EH (cell line): Measurements from ENCODE around the gene ROCK2.

Experiments used
- DNase-seq: peaks from one replicate; pipeline ENCODE4 v3.0.0-alpha.2; 2015; ENCODE audit warnings: low read depth

ROCK2 gene

GRCh38 chr2:11344342-11344955 is at the start of gene ROCK2:
Gene ROCK2, minus strand, starts transcription at chr2:11344636. Its CDS starts 500 bp downstream, at chr2:11344136.
- DNase-seq: peak; percentile 88

- peak; percentile 33 for DNase-seq
These were observed 49.3 kb upstream of the ROCK2 start for GRCh38 chr2:11393711-11394236.

GRCh38 chr2:11391942-11392266 is 47.5 kb upstream of the ROCK2 start:
- DNase-seq: peak; percentile 36

- DNase-seq: no peak
These were observed 45.9 kb upstream of the ROCK2 start for GRCh38 chr2:11390399-11390658.

- peak; percentile 82 for DNase-seq
These were observed 45.3 kb upstream of the ROCK2 start for GRCh38 chr2:11389551-11390398.

GRCh38 chr2:11389052-11389420 is 44.6 kb upstream of the ROCK2 start:
- DNase-seq: no peak

DNA sequence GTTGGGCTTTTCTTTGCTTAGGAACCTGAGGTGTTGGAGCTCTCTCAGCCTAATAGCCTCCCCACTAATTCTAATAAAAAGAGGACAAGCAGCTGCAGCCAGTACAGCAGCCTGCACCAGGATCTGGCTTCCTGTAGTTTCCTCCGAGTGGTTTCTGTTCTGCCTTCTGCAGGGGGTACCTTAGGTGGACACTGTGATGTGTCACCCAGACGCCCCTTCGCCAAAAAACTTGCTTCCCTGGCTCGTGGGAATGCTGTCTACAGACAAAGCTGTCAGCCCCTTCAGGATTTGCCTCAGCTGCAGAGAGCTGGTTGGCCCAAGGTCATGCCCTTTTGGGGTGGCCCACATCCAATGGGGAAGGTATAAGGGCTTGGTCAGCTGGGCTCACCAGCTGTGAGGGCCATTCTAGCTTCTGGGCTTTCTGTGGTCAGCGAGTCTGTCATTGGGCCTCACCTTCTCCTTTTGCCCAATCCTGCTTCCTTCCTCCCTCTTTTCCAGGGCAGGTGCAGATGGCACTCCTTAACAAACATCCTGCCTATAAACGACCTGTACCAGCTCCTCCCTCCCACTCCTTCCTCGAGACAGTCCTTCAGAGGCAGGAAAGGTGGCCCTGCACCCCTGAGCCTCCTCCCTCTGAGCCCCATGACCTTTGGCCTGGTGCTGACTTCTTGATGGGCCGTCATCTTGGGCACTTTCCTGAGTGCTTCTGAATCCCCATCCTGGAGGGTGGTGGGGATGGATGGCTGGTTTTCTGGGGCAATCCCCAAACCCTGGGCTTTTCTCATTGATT is 44.0 kb upstream of the ROCK2 start:
- no peak for DNase-seq

DNA sequence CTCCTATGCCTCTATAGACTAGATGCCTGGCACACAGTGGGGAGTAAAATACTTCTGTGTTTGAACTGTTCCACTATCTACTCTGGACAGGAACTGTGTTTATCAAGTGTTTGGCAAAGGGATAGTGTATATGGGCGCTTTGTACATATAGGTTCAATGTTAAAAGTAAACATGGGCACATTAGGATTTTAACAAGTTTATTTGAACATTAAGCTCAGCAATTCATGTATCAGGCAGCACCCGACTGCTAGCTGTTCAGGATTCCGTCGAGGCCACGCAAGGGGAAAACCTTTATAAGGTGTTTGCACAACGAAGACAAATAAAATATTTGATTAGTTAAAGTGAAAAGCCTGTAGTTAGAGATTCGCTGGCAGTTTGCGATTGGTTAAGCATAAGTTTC is 43.4 kb upstream of the ROCK2 start:
- no peak for DNase-seq

DNA sequence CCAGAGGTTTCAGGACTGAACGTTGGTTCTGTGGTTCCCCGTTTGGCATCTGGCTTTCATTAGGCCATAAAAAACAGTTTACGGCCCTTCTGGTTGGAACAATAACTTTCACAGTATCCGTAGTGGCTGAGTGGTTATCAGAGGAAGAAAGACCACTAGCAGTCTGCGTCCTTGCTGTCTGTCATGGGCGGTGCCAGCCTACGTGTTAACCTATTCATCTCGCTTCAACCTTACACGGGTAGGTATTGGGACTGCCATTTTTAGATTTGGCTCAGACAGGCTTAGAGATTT is 42.6 kb upstream of the ROCK2 start:
- DNase-seq: peak; percentile 87

GRCh38 chr2:11385847-11386246 is 41.4 kb upstream of the ROCK2 start:
- no peak for DNase-seq

- no peak for DNase-seq
These were observed 40.8 kb upstream of the ROCK2 start for GRCh38 chr2:11385216-11385615.

GRCh38 chr2:11379558-11379957 is 35.1 kb upstream of the ROCK2 start:
- peak; percentile 85 for DNase-seq

- DNase-seq: no peak
These were observed 33.6 kb upstream of the ROCK2 start for GRCh38 chr2:11377928-11378545.

GRCh38 chr2:11376071-11376470 is 31.6 kb upstream of the ROCK2 start:
- DNase-seq: no peak

DNA sequence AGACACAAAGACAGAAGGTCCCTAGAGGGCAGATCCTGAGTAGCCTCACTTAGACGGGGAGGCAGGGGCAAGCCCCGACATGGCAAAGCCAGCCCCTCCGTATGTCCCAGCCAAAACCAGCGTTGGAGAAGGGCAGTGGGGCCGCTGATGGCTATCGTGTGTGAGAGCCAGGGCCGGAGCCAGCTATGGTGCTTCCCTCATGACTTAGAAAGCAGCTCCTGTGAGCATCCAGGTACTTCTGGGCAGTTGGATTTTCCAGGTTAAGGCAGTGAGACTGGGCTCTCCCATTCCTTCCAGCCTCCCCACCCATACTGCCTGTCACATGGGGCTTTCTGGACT is 31.2 kb upstream of the ROCK2 start:
- no peak for DNase-seq

DNA sequence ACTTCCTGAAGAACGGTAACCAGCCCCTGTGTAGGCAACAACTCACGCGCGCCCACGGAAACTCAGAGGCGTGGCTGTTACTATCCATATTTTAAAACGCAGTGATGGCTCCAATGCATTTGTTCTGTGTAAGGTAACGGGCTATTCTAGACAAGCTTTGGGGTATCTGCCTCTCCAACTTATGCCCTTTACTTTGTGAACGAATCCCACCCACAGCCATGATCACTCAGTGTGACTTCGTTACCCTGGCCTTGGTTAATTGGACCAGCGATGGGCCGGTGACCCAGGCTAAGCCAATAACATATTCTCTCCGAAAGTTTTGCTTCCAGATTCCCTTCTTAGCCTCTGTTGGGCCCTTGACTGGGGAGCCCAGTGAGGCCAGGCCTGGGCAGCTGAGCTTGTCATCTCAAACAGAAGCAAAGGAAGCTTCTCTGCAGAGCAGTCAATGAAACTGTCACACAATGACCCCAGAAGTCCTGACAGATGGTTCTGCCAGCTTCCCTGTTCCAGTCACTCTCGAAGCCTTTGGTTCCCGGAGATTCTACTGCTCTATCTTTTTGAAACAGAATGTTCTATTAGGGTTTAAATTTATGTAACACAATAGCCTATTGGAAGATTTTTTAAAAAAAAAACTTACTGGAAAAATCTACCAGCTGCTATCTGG is 30.7 kb upstream of the ROCK2 start:
- DNase-seq: no peak

GRCh38 chr2:11373096-11373495 is 28.7 kb upstream of the ROCK2 start:
- DNase-seq: no peak

DNA sequence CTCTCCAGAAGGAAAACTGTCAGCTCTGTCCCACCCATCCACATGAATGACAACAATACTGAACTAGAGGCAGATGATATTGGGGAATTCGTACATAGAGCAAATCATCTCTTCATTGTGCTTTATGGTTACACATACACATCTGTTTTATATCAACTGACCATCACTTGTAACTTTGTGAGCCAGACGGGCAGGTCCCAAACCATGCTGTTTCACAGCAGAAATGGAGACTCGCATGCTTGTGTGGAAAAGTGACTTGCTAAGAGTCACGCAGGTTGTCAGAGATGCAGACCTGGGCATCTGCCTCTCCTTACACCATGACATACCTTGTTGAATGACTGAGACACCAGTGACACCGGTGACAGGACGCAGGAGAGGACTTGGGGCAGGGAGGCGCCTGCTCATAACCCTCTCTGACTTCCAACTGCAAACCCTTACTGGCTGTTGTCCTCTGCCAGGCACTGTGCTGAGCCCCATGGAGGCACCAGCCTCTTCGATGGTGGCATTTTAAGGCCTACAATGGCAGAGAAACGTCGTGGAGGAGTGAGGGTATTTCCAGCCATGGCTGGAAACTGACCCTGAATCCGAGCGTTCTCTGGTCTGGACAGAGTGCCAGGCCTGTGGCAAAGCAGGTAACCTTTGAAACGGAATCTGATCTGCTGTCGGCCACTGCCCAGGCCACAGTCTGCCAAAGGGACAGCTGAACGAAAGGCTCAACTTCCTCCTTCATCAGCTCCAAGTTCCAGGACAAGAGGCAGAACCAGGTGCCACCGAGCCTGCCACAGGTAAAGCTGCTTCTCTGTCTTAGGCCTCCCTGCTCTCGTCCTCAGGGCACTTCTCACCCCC is 26.9 kb upstream of the ROCK2 start:
- DNase-seq: peak; percentile 25

- DNase-seq: peak; percentile 31
These were observed 26.1 kb upstream of the ROCK2 start for GRCh38 chr2:11370377-11371091.

DNA sequence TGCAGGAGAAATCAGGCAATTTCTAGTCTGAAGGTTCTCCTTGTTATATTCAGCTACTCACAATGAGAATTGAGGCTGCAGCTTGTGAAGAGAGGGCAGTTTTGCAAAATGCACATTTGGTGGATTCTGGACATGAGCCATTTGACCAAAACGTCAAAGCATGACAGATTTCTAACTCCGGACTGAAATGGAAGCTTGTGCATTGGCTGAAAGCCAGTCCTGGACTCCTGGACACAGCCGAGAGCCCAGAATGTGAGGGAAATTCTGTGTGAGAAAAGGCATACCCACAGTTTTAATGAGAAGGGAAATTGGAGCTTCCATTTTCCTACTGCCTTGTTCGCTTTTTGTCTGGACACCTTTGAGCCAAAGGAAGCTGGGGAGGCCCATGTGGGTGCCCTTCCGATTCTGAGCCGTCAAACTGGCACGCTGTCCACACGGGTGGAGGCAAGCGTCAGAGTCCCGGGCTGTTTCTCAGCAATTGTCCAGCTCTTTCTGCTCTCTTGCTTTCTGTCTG is 23.7 kb upstream of the ROCK2 start:
- peak; percentile 38 for DNase-seq
